GM08714 (cell line): ENCODE results near the gene FKBP9.
A peak's percentile ranks its signal among the peaks of the same experiment; 100 is the strongest.

Experiments
- H3K4me3 ChIP-seq: fragments of 200-500 bp; sonication (Bioruptor generic); 2 replicates; pipeline ENCODE4 v1.5.1; 2014; ENCODE audit warnings: mild to moderate bottlenecking, low read length, inconsistent platforms
- ZNF274 ChIP-seq: IDR thresholded peaks from 2 replicates; pipeline ENCODE4 v1.6.1; 2012; ENCODE audit warnings: mild to moderate bottlenecking, low read depth, low read length

The FKBP9 gene

DNA sequence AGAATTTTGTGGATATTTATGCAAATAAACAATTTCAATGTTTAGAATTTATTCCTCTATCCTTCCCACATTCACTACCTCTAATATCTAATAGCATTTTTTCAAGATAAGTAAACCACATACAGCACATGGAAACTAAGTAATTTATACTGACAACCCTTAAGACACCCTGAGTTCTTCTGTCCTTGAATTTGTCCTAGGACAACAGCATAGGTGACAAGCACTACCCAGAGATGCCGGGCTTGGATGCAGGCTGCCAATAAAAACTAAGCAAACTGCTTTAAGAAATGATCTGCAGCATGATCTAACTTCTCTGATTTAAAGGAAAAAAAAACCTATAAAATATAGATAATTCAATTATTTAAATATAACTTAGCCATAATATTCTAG is 82.7 kb downstream of the FKBP9 start:
- no peak for TF ChIP-seq ZNF274
- peak overlapping the region; percentile 74 for H3K4me3 ChIP-seq

DNA sequence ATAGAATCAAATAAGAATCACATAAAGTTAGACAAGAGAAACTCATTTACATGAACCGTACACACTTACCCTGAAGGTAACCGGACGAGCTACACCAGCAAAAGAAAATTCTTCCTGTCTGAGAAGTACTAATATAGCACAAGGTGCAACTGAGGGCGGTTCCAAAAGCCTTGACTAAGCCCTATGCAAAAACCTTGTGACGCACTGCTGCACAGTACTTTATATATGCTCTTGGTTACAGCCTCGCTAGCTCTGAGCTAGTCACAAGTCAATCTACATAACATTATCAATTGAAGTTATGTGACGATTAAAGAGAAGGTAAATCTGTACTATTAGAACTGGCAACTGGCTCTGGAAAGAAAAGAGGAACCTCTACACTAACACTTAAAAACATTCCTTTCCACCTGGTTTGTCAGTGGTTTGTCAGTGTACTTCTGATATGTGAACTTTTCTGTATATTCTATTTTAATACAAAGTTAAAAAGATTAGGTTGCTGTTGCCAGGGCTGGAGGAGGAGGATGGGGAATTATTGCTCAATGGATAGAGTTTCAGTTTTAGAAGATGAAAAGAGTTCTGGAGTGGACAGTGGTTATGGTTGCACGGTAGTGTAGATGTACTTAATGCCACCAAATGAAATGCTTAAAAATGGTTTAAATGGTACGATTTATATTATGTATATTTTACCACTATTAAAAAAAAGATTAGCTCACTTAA is 83.7 kb downstream of the FKBP9 start:
- H3K4me3 ChIP-seq: peak overlapping the region; percentile 74; the same call in 1 of the 2 replicates
- TF ChIP-seq ZNF274: no peak

DNA sequence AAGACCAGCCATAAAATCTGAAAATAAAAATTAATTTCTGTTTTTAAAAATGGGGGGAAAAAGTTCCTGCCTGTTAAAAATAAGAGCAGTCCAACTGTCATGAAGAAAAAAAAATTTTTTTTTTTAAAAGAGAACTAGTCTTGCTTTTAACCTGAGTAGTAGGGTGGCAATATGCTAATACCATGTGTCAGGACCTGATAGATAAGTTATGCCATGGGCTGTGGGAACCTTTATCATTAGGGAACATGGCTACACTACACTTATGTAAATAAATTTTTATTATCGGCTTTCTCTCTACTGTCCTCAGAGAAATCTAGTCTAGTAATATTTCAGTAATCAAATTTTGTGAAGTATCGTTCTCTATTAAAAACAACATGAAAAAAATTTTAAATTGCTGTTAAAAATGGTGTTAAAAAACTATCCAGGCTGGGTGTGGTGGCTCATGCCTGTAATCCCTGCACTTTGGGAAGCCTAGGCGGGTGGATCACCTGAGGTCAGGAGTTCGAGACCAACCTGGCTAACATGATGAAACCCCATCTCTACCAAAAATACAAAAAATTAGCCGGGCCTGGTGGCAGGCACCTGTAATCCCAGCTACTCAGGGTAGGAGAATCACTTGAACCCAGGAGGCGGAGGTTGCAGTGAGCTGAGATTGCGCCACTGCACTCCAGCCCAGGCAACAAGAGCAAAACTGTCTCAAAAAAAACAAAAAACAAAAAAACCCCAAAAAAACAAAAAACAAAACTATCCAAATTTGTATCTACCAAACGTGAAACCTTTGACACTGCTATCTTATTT is 84.6 kb downstream of the FKBP9 start:
- H3K4me3 ChIP-seq: no peak overlapping the region
- TF ChIP-seq ZNF274: no peak

- TF ChIP-seq ZNF274: no peak
- H3K4me3 ChIP-seq: no peak overlapping the region
Measured at GRCh38 chr7:33043501-33044400, 86.5 kb downstream of the FKBP9 start.

DNA sequence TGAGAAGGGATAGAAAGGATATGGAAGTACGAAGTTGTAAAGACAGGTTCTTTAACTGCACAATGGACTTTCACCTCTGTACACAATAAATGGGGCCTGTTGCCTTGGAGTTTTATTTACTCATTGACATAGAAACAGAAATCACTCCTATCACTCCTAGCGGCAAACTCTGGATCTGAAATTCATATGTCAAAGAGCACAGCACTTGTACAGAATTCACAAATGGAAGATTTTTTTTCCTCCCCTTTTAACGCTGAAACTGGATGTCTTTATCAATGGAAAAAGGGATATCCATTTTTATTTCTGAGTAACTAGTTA is 87.1 kb downstream of the FKBP9 start:
- TF ChIP-seq ZNF274: no peak
- H3K4me3 ChIP-seq: no peak overlapping the region

- no peak overlapping the region for H3K4me3 ChIP-seq
- no peak for TF ChIP-seq ZNF274
Measured at GRCh38 chr7:33044986-33045385, 87.7 kb downstream of the FKBP9 start.

DNA sequence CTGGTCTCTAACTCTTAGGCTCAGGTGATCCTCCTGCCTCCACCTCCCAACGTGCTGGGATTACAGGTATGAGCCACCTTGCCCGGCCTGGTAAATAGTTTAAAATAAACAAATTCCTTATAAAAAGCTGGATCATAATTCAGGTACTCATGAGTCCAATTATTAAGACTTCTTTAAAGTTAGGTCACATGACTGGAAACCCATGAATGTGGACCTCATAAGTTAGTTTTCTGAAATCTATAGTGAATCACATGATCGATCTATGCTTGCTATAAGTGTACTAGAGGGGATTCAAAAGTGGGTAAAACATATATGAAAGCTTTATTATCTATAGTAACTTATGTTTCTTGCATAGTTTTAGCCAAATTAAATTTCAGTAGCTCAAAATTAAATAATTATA is 91.0 kb downstream of the FKBP9 start:
- TF ChIP-seq ZNF274: no peak
- H3K4me3 ChIP-seq: no peak overlapping the region

DNA sequence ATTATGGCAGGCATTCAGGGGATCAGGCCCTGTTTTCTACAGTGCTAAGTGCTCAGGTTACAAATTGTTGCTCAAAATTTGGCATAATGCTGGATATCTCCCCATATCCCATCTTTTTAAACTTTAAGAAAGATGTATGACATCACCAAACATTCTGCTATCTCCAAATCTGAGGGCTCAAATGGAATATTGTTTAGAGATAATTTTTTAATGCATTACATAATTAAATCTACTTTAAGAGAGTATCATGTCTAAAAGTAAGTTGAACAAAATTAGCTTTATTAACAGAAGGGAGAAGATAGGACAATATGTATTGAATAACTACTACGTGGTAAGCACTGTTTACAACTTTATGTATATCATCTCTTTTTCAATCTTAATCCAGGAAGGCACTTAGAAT is 91.5 kb downstream of the FKBP9 start:
- H3K4me3 ChIP-seq: no peak overlapping the region
- TF ChIP-seq ZNF274: no peak

DNA sequence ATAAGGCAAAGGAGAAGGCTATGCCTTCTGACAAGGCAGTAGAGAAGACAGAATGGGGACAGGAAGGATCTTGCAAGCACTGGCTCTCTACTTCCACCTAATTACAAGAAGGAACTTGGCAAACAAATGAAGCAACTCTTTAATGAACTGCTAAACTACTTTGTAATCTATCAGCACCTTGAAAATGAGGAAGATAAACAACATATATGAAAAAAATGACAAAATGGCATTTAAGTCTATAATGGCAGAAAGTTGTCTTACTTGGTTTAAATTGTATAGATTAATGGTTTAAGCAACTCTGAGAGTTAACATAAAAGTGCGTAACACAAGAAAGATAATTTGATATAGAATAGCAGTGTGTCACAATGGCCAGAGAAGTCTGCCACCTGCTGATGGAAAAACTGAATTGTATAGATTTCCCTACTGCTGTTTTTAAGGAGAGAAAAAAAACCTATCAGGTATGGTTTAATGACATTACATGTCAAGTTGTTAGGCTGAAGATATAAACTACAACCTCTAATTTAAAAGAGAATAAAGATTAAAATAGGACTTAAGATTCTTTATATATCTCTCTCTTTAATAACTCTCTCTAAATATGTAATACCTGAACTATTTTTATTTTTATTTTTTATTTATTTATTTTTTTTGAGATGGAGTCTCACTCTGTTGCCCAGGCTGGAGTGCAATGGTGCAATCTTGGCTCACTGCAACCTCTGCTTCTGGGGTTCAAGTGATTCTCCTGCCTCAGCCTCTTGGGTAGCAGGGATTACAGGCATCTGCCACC is 93.5 kb downstream of the FKBP9 start:
- no peak overlapping the region for H3K4me3 ChIP-seq
- TF ChIP-seq ZNF274: no peak

DNA sequence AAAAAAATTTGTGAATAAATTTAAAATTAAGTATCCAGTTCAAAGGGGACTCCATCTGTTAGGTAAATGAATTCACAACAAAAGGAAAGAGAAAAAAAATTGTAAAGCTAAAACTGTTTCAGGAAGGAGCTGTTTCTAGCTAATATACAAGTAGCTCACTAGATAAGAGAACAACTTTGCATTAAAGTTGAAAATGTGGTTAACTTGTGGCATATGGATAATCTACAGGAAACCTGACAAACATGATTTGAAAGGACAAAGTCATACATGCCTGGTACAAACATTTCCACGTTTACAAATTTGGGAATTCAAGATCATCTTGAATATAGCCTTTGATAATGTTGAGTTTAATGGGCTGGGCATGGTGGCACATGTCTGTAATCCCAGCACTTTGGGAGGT is 96.5 kb downstream of the FKBP9 start:
- no peak overlapping the region for H3K4me3 ChIP-seq
- TF ChIP-seq ZNF274: no peak

DNA sequence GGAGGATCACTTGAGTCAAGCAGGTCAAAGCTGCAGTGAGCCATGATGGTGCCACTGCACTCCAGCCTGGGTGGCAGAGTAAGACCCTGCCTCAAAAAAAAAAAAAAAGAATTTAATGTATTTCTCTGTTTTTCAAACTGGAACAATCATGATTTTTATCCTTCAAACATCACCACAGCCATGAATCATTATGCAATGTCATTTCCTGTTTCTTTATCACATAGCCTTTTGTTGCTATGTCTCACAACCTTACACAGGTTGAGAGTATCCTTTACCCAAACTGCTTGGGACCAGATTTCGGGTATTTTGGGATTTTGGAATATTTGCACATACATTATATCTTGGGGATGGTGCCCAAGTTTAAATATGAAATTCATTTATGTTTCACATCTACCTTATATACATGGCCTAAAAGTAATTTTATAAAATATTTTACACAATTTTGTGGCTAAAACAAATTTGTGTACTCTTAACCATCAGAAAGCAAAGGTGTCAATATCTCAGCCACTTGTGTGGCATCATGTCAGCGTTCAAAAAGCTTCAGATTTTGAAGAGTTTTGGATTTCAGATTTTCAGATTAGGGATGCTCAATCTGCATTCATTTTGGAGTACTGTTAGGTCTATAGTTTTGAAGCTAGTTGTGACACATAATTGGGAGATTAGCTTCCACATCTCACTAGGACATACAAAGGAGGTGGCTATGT is 97.2 kb downstream of the FKBP9 start:
- TF ChIP-seq ZNF274: no peak
- no peak overlapping the region for H3K4me3 ChIP-seq

GRCh38 chr7:33055158-33055557 is 97.9 kb downstream of the FKBP9 start:
- H3K4me3 ChIP-seq: no peak overlapping the region
- TF ChIP-seq ZNF274: no peak
